ENCODE results near the gene DCLK1.

The DCLK1 gene
- long read RNA-seq, partial matches to known transcripts: 0 of 1 reads
- long read RNA-seq, other reads (novel, unspliced or antisense): 1 of 1 reads

DNA sequence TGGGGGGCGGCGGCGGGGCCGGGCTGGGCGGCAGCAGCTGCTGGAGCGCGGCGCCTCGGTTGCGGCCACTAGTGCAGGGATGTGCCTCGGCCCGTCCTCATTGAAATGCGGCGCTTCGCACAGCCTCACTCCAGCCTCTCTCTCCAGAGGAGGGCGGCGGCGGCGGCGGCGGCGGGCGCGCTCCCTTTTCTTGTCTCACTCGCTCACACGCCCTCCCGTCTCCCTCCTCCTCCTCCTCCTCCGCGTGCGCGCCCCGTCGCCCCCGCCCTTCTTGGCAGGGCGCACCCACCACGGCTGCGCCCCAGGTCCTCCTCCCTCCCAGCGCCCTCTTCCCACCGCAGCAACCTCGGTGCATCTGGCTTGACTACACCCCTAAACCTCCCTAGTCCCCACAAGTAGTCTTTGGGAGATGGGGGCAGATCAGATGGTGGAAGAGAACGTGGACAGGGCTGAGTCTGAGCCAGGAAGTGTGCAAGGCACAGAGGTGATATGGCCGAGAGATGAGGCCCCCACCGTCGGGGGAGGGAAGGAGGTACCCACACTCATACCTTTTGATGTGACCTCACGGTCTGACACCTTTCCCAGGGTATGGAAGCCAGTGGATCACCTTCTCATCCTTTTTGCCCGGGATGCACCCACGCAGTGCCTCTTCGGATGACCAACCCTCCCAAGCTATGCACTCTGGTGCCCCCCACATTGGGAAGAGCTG is at the start of gene DCLK1:
Gene DCLK1 (minus strand): TSS at position 161 of the 709 bp plus-strand sequence.
- TF ChIP-seq POLR2AphosphoS5 (IDR thresholded peaks at IDR 0.05; ENCODE audit: low read depth): no peak
- TF ChIP-seq GABPA (IDR thresholded peaks at IDR 0.05; ENCODE audit: low read depth): no peak
- TF ChIP-seq, protein P1, sequence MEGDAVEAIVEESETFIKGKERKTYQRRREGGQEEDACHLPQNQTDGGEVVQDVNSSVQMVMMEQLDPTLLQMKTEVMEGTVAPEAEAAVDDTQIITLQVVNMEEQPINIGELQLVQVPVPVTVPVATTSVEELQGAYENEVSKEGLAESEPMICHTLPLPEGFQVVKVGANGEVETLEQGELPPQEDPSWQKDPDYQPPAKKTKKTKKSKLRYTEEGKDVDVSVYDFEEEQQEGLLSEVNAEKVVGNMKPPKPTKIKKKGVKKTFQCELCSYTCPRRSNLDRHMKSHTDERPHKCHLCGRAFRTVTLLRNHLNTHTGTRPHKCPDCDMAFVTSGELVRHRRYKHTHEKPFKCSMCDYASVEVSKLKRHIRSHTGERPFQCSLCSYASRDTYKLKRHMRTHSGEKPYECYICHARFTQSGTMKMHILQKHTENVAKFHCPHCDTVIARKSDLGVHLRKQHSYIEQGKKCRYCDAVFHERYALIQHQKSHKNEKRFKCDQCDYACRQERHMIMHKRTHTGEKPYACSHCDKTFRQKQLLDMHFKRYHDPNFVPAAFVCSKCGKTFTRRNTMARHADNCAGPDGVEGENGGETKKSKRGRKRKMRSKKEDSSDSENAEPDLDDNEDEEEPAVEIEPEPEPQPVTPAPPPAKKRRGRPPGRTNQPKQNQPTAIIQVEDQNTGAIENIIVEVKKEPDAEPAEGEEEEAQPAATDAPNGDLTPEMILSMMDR (IDR thresholded peaks at IDR 0.05; ENCODE audit: insufficient read depth, low read length): no peak
- TF ChIP-seq SPI1 (IDR thresholded peaks at IDR 0.05; ENCODE audit: borderline replicate concordance, low read depth): no peak
- TF ChIP-seq, protein P2, sequence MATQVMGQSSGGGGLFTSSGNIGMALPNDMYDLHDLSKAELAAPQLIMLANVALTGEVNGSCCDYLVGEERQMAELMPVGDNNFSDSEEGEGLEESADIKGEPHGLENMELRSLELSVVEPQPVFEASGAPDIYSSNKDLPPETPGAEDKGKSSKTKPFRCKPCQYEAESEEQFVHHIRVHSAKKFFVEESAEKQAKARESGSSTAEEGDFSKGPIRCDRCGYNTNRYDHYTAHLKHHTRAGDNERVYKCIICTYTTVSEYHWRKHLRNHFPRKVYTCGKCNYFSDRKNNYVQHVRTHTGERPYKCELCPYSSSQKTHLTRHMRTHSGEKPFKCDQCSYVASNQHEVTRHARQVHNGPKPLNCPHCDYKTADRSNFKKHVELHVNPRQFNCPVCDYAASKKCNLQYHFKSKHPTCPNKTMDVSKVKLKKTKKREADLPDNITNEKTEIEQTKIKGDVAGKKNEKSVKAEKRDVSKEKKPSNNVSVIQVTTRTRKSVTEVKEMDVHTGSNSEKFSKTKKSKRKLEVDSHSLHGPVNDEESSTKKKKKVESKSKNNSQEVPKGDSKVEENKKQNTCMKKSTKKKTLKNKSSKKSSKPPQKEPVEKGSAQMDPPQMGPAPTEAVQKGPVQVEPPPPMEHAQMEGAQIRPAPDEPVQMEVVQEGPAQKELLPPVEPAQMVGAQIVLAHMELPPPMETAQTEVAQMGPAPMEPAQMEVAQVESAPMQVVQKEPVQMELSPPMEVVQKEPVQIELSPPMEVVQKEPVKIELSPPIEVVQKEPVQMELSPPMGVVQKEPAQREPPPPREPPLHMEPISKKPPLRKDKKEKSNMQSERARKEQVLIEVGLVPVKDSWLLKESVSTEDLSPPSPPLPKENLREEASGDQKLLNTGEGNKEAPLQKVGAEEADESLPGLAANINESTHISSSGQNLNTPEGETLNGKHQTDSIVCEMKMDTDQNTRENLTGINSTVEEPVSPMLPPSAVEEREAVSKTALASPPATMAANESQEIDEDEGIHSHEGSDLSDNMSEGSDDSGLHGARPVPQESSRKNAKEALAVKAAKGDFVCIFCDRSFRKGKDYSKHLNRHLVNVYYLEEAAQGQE (IDR thresholded peaks at IDR 0.05; ENCODE audit: insufficient replicate concordance, low read depth): no peak
- DNase-seq (ENCODE audit: low read depth in 1 of 2, low spot score in 1 of 2): peak in 1 of 2 experiments; percentile 20
- H3K4me3 ChIP-seq (replicated peaks; ENCODE audit: insufficient read depth, low read length): no peak within 1 kb of the TSS
- no peak within 1 kb of the TSS for H3K27ac ChIP-seq (replicated peaks)
- H3K27me3 ChIP-seq (ENCODE audit: insufficient read depth, poor library complexity, severe bottlenecking): peaks cover 48% of the 10 kb centered on the region

DNA sequence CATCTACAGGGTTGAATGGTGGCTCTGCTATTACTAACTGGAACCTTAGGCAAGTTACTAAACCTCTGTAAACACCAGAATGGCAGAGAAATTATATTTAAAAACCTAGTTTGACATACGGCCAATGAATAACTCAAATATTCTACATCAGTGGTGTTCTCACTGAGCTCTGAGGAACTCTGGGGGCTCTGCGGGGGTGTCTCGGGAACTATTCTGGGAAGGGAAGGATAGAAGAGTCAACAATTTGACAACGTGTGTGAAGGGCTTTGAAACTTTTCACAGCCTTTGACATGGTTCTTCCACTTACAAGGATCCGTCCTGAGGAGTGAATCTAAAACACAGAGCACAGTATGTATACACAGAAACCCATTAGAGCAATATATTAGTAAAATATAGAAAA is 44.4 kb upstream of the DCLK1 start:
- H3K27ac ChIP-seq (replicated peaks): no peak overlapping the region
- no peak overlapping the region for H3K4me3 ChIP-seq (replicated peaks; ENCODE audit: insufficient read depth, low read length)
- TF ChIP-seq, protein P1 (IDR thresholded peaks at IDR 0.05; ENCODE audit: insufficient read depth, low read length): no peak
- TF ChIP-seq SPI1 (IDR thresholded peaks at IDR 0.05; ENCODE audit: borderline replicate concordance, low read depth) (no peak), POLR2AphosphoS5 (IDR thresholded peaks at IDR 0.05; ENCODE audit: low read depth) (no peak), GABPA (IDR thresholded peaks at IDR 0.05; ENCODE audit: low read depth) (no peak)
- TF ChIP-seq, protein P2 (IDR thresholded peaks at IDR 0.05; ENCODE audit: insufficient replicate concordance, low read depth): no peak
- DNase-seq (ENCODE audit: low read depth in 1 of 2, low spot score in 1 of 2): no peak
- H3K27me3 ChIP-seq (ENCODE audit: insufficient read depth, poor library complexity, severe bottlenecking): no peaks in the 10 kb centered on the region

DNA sequence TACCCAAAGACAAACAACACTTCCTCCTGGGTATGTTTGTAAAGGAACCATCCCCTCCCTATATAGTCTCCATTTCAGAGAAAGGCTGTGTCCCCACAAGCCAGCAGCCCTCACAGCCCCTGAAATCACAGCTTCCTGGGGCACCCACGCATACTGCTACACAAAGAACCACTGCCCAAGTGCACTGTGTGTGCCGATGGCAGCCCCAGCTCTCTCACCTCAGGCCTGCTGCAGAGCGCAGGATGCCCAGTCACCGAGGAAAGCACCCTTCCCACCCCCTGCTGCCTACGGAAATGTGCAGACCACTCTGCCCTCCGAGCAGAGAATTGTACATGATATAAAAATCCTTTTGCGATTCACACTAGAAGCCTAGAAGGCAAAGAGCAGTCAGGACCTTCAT is 43.7 kb upstream of the DCLK1 start:
- no peaks in the 10 kb centered on the region for H3K27me3 ChIP-seq (ENCODE audit: insufficient read depth, poor library complexity, severe bottlenecking)
- H3K27ac ChIP-seq (replicated peaks): no peak overlapping the region
- H3K4me3 ChIP-seq (replicated peaks; ENCODE audit: insufficient read depth, low read length): no peak overlapping the region
- TF ChIP-seq, protein P1 (IDR thresholded peaks at IDR 0.05; ENCODE audit: insufficient read depth, low read length): no peak
- TF ChIP-seq SPI1 (IDR thresholded peaks at IDR 0.05; ENCODE audit: borderline replicate concordance, low read depth): no peak
- no peak for TF ChIP-seq POLR2AphosphoS5 (IDR thresholded peaks at IDR 0.05; ENCODE audit: low read depth)
- TF ChIP-seq, protein P2 (IDR thresholded peaks at IDR 0.05; ENCODE audit: insufficient replicate concordance, low read depth): no peak
- no peak for TF ChIP-seq GABPA (IDR thresholded peaks at IDR 0.05; ENCODE audit: low read depth)
- no peak for DNase-seq (ENCODE audit: low read depth in 1 of 2, low spot score in 1 of 2)
